HepG2 (cell line): ENCODE measurements around the gene PISD. TPM values are rescaled to one million over a fixed set of nuclear protein-coding genes. Genes with fewer than 3 reads are reported as not detected.
A peak's percentile ranks its signal among the peaks of the same experiment; 100 is the strongest.

Experiments used
- AFF4 ChIP-seq: sonication (generic); formaldehyde crosslinking; IDR thresholded peaks from 2 replicates; pipeline ENCODE4 v1.4.0; 2020; ENCODE audit warnings: missing genetic modification reagents
- HOXA5 ChIP-seq: sonication (generic); formaldehyde crosslinking; IDR thresholded peaks from 2 replicates; pipeline ENCODE4 v1.4.0; 2020; ENCODE audit warnings: missing genetic modification reagents
- LBX2 ChIP-seq: sonication (generic); formaldehyde crosslinking; IDR thresholded peaks from 2 replicates; pipeline ENCODE4 v1.5.0; 2020; ENCODE audit warnings: missing genetic modification reagents, mild to moderate bottlenecking, borderline replicate concordance
- MLXIP ChIP-seq: sonication (generic); formaldehyde crosslinking; IDR thresholded peaks from 2 replicates; pipeline ENCODE4 v1.9.0; 2021; ENCODE audit warnings: missing genetic modification reagents, borderline replicate concordance
- NPAS2 ChIP-seq: sonication (generic); formaldehyde crosslinking; IDR thresholded peaks from 2 replicates; pipeline ENCODE4 v1.8.0; 2022; ENCODE audit warnings: mild to moderate bottlenecking, missing genetic modification reagents, borderline replicate concordance
- PRDM15 ChIP-seq: sonication (generic); formaldehyde crosslinking; IDR thresholded peaks from 2 replicates; pipeline ENCODE4 v1.4.0; 2020; ENCODE audit warnings: missing genetic modification reagents
- SOX5 ChIP-seq: IDR thresholded peaks from 2 replicates; pipeline ENCODE4 v1.6.1; 2016; ENCODE audit warnings: borderline replicate concordance
- U2AF1 ChIP-seq: fragments of 200-400 bp; formaldehyde crosslinking; optimal IDR thresholded peaks from 2 replicates; pipeline ENCODE3; 2017; ENCODE audit warnings: mild to moderate bottlenecking, low read depth, low read length
- ZHX1 ChIP-seq: sonication (generic); formaldehyde crosslinking; IDR thresholded peaks from 2 replicates; pipeline ENCODE4 v1.8.1; 2022; ENCODE audit warnings: low read depth, mild to moderate bottlenecking, missing genetic modification reagents
- ZNF331 ChIP-seq: sonication (generic); formaldehyde crosslinking; IDR thresholded peaks from 2 replicates; pipeline ENCODE4 v1.4.0; 2020; ENCODE audit warnings: missing genetic modification reagents
- ZNF362 ChIP-seq: sonication (generic); formaldehyde crosslinking; IDR thresholded peaks from 2 replicates; pipeline ENCODE4 v1.4.0; 2020; ENCODE audit warnings: missing genetic modification reagents, mild to moderate bottlenecking, borderline replicate concordance
- polyA plus RNA-seq, 8 experiments: library from polyadenylated mRNA; depleted of rRNA in 3 of 8; stranded (reverse) in 7 of 8; unstranded in 1 of 8; fragments of >200 nt; fragmentation: Illumina TruSeq in 4 of 8; extraction: Trizol in 4 of 8; gene quantifications; 2 replicates each; pipeline versions ENCODE4 v1.2.1 to v1.2.3, GENCODE V29; 2011 to 2016; ENCODE audit warnings: low read depth in 4 of 8, missing spikeins in 1 of 8, mixed read lengths in 1 of 8; ENCODE audit not compliant: insufficient read depth in 1 of 8
- total RNA-seq, 5 experiments: library from RNA; depleted of rRNA; stranded (reverse); fragments of >200 nt; fragmentation: Illumina TruSeq; extraction: Trizol; gene quantifications; 2 replicates each; pipeline ENCODE4 v1.2.3, GENCODE V29; 2016; ENCODE audit warnings: low read depth in 1 of 5

The PISD gene
- total and polyA plus RNA-seq, 2 of the 13 experiments (the other 11 are each of a cell fraction or from before 2014, with no cell fraction given), result 30.1 to 47.7 TPM

- TF ChIP-seq PRDM15 (CRISPR knock-in tag) (no peak), LBX2 (CRISPR knock-in tag) (no peak), U2AF1 (no peak), MLXIP (CRISPR knock-in tag) (no peak), SOX5 (CRISPR knock-in tag) (peak; percentile 88; the same call in 1 of the 2 replicates), ZNF331 (CRISPR knock-in tag) (peak; percentile 79; the same call in 1 of the 2 replicates), ZNF362 (CRISPR knock-in tag) (peak; percentile 73; the same call in 1 of the 2 replicates), AFF4 (CRISPR knock-in tag) (no peak), ZHX1 (CRISPR knock-in tag) (no peak), NPAS2 (CRISPR knock-in tag) (no peak), HOXA5 (CRISPR knock-in tag) (no peak)
These were observed 75.7 kb downstream of the PISD start (continued) for GRCh38 chr22:31586137-31586920.
